A673 (cell line): Measurements from ENCODE around the gene PLXNB3.

ENCODE experiments used
- EZH2 ChIP-seq: fragments of 200-600 bp; sonication (generic); IDR thresholded peaks from 2 replicates; pipeline ENCODE4 v1.6.1; 2017; ENCODE audit warnings: borderline replicate concordance, low read depth, mild to moderate bottlenecking, mixed read lengths, antibody characterized with exemption, low read length; ENCODE audit not compliant: poor library complexity, severe bottlenecking
- TF ChIP-seq, protein P1 (sequence below): fragments of 300-800, 200-600 bp; sonication (generic); conservative IDR thresholded peaks from 2 replicates; pipeline ENCODE4 v1.5.1; 2017; ENCODE audit warnings: low read depth, mild to moderate bottlenecking, antibody characterized with exemption, low read length, moderate library complexity, mixed read lengths

DNA sequence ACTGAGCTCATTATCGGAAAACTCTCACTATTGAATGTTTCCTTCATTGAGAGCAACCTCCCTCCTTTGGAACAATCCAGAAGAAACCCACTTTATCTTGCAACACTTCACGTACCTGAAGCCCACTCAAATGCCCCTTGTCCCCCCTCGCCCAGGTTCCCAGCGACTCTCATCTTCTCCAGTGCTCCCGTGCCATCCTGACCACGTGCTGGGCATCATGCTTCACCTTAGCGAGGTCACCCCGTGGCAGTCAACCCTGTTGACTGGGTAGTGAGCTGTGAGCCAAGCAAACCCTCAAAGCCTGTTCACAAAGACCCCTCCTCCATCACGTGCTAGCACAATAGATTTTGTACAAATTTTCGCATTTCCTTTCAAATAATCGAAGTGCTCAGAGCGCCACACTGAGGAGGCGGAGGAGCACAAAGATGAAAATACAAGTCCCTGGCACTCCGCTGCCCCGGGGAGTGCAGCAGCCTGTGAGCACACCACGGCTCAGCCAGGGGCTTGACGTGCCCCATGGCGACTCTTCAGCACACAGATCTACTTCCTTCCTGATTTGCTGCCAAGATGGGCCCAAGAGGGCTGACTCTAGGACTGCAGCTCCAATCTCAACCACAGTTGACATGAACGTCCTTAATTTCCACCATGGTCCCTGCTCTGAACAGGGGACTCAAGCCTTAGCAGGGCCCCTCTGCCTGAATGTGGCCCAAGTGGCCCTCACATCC lies 50.7 kb downstream of the PLXNB3 start:
- TF ChIP-seq, protein P1, sequence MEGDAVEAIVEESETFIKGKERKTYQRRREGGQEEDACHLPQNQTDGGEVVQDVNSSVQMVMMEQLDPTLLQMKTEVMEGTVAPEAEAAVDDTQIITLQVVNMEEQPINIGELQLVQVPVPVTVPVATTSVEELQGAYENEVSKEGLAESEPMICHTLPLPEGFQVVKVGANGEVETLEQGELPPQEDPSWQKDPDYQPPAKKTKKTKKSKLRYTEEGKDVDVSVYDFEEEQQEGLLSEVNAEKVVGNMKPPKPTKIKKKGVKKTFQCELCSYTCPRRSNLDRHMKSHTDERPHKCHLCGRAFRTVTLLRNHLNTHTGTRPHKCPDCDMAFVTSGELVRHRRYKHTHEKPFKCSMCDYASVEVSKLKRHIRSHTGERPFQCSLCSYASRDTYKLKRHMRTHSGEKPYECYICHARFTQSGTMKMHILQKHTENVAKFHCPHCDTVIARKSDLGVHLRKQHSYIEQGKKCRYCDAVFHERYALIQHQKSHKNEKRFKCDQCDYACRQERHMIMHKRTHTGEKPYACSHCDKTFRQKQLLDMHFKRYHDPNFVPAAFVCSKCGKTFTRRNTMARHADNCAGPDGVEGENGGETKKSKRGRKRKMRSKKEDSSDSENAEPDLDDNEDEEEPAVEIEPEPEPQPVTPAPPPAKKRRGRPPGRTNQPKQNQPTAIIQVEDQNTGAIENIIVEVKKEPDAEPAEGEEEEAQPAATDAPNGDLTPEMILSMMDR: no peak
- TF ChIP-seq EZH2: no peak
